Gastroesophageal sphincter (tissue), 4 donors: ENCODE results near the gene ROBO3. TPM values are rescaled to one million over a fixed set of nuclear protein-coding genes. Genes with fewer than 3 reads are reported as not detected.
A peak's percentile ranks its signal among the peaks of the same experiment; 100 is the strongest.

Source experiments
- ATAC-seq: fragments of 150-250 bp; one replicate; pipeline ENCODE4 v1.9.1; 2016; ENCODE audit warnings: mild to moderate bottlenecking, moderate library complexity
- H3K27ac ChIP-seq, 4 donors: fragments of 200-600 bp; sonication (generic) in 3 of 4; 1 replicate in 3 of 4; 2 replicates in 1 of 4; pipeline ENCODE4 v1.5.1; 2016 to 2019
- H3K27me3 ChIP-seq: fragments of 200-600 bp; sonication (generic); one replicate; pipeline ENCODE4 v1.5.1; 2019
- H3K36me3 ChIP-seq, 2 donors: fragments of 200-600 bp; sonication (generic); one replicate each; pipeline ENCODE4 v1.5.1; 2019; ENCODE audit warnings: control low read depth in 1 of 2
- H3K4me1 ChIP-seq, 3 donors: fragments of 200-600 bp; sonication (generic); 1 replicate in 2 of 3; 2 replicates in 1 of 3; pipeline ENCODE4 v1.5.1; 2016 to 2019; ENCODE audit warnings: control low read depth in 2 of 3
- H3K4me3 ChIP-seq, 2 donors: fragments of 200-600 bp; sonication (generic); one replicate each; pipeline ENCODE4 v1.5.1; 2019; ENCODE audit warnings: mild to moderate bottlenecking in 1 of 2, moderate library complexity in 1 of 2
- H3K9me3 ChIP-seq, 3 donors: fragments of 200-600 bp; sonication (generic); one replicate each; pipeline ENCODE4 v1.5.1; 2017 to 2019; ENCODE audit warnings: control low read depth in 2 of 3
- EP300 ChIP-seq: sonication (generic); formaldehyde crosslinking; IDR thresholded peaks from one replicate; pipeline ENCODE4 v1.6.1; 2017; ENCODE audit warnings: antibody characterized with exemption, mild to moderate bottlenecking
- POLR2A ChIP-seq, 2 donors: fragments of 450-650 bp; IDR thresholded peaks; one replicate each; pipeline ENCODE4 v1.6.1; 2017; ENCODE audit warnings: antibody characterized with exemption in 2 of 2, mild to moderate bottlenecking in 2 of 2, moderate library complexity in 1 of 2
- POLR2AphosphoS5 ChIP-seq: sonication (generic); formaldehyde crosslinking; IDR thresholded peaks from one replicate; pipeline ENCODE4 v1.6.1; 2017; ENCODE audit warnings: antibody characterized with exemption
- WGBS, 2 donors: methylation state at CpG; one replicate each; pipeline ENCODE4 v1.1.5; 2018; ENCODE audit warnings: low coverage in 1 of 2; 5-methylcytosine and 5-hydroxymethylcytosine counted together
- total RNA-seq, 4 donors: library from RNA; depleted of rRNA; stranded (reverse); fragments of >200 nt; gene quantifications; one replicate each; pipeline ENCODE4 v1.1.0, GENCODE V29; 2016
- TF ChIP-seq, protein P1 (sequence below), 4 experiments: fragments of 200-600 bp in 2 of 4; fragments of 450-650 bp in 2 of 4; sonication (generic) in 1 of 4; IDR thresholded peaks; one replicate each; pipeline ENCODE4 v1.5.1; 2017 to 2019; ENCODE audit warnings: antibody characterized with exemption in 4 of 4, mild to moderate bottlenecking in 2 of 4, moderate library complexity in 2 of 4

Gene ROBO3
- total RNA-seq, 4 donors from 2014 or later: 3.6 to 10.8 (median 9.2) TPM

- H3K4me1 ChIP-seq: peaks cover 0 to 54% (median 15%) of the 10 kb centered on the region in 3 donors
- TF ChIP-seq POLR2A (IDR thresholded peaks at IDR 0.05) (no peak), EP300 (no peak)
- peak; percentile 18 for ATAC-seq
- H3K27ac ChIP-seq: peak within 1 kb of the TSS; percentile 15 to 80 (median 72)
- H3K36me3 ChIP-seq: no peaks in the 10 kb centered on the region
- no peaks in the 10 kb centered on the region for H3K9me3 ChIP-seq
- peak within 1 kb of the TSS in 1 of 2 donors; percentile 42 for H3K4me3 ChIP-seq
- H3K27me3 ChIP-seq: peaks cover 8% of the 10 kb centered on the region
- 78 to 100% methylated on average over 1 to 4 of the region's 12 CpGs for WGBS, 2 donors
These were observed 32.5 kb downstream of the ROBO3 start, which contains the start of gene ROBO4 for GRCh38 chr11:124897674-124898262. TSS of gene ROBO4 (minus strand) at chr11:124897865. CDS start at chr11:124897795, 70 bp downstream.

DNA sequence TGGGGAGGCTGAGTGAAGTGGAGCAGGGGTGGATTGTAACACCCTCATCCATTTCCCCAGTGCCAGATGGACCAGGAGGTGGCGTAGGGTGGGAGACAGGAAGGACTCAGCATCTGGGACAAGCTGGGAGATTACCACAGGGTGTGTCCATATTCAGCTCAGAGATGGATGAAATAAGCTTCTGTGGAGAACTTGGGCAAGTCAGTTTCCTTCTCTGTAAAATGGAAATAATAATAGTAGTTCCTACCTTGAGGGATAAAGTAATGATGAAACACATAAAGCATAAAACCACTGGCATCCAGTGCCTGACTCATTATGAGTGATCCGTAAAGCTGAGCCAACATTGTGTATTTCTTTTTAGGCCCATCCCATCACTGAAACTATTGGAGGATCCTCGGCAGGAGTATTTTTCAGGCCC, 33.0 kb downstream of the ROBO3 start:
- H3K27me3 ChIP-seq: peaks cover 8% of the 10 kb centered on the region
- H3K4me1 ChIP-seq: peaks cover 0 to 49% (median 15%) of the 10 kb centered on the region in 3 donors
- ATAC-seq: peak; percentile 38
- TF ChIP-seq EP300: no peak
- no peak for TF ChIP-seq POLR2A (IDR thresholded peaks at IDR 0.05)
- TF ChIP-seq POLR2AphosphoS5: no peak
- TF ChIP-seq, protein P1, sequence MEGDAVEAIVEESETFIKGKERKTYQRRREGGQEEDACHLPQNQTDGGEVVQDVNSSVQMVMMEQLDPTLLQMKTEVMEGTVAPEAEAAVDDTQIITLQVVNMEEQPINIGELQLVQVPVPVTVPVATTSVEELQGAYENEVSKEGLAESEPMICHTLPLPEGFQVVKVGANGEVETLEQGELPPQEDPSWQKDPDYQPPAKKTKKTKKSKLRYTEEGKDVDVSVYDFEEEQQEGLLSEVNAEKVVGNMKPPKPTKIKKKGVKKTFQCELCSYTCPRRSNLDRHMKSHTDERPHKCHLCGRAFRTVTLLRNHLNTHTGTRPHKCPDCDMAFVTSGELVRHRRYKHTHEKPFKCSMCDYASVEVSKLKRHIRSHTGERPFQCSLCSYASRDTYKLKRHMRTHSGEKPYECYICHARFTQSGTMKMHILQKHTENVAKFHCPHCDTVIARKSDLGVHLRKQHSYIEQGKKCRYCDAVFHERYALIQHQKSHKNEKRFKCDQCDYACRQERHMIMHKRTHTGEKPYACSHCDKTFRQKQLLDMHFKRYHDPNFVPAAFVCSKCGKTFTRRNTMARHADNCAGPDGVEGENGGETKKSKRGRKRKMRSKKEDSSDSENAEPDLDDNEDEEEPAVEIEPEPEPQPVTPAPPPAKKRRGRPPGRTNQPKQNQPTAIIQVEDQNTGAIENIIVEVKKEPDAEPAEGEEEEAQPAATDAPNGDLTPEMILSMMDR (IDR thresholded peaks at IDR 0.05): peak in 1 of 4 experiments; percentile 16
- no peaks in the 10 kb centered on the region for H3K9me3 ChIP-seq
- WGBS, 2 donors: 27 to 42% methylated on average over 2 to 3 of the region's 3 CpGs
- H3K4me3 ChIP-seq: no peak overlapping the region
- no peaks in the 10 kb centered on the region for H3K36me3 ChIP-seq
- peak overlapping the region; percentile 15 to 80 (median 72) for H3K27ac ChIP-seq

- H3K4me3 ChIP-seq: no peak overlapping the region
- peaks cover 8% of the 10 kb centered on the region for H3K27me3 ChIP-seq
- H3K36me3 ChIP-seq: no peaks in the 10 kb centered on the region
- TF ChIP-seq, protein P1 (IDR thresholded peaks at IDR 0.05): no peak
- TF ChIP-seq POLR2A (IDR thresholded peaks at IDR 0.05): no peak
- TF ChIP-seq EP300: no peak
- peak; percentile 16 for TF ChIP-seq POLR2AphosphoS5
- no peaks in the 10 kb centered on the region for H3K9me3 ChIP-seq
- peak; percentile 24 for ATAC-seq
- peak overlapping the region in 3 of 4 donors; percentile 66 to 80 (median 79) for H3K27ac ChIP-seq
- WGBS, 2 donors: no CpG with 5 or more reads among the region's 5 CpGs
- peaks cover 0 to 46% (median 15%) of the 10 kb centered on the region in 3 donors for H3K4me1 ChIP-seq
These were observed 33.5 kb downstream of the ROBO3 start for GRCh38 chr11:124898711-124899110.

GRCh38 chr11:124899383-124900145, 34.3 kb downstream of the ROBO3 start:
- TF ChIP-seq POLR2AphosphoS5: no peak
- TF ChIP-seq, protein P1 (IDR thresholded peaks at IDR 0.05): no peak
- TF ChIP-seq POLR2A (IDR thresholded peaks at IDR 0.05): no peak
- TF ChIP-seq EP300: no peak
- peaks cover 8% of the 10 kb centered on the region for H3K27me3 ChIP-seq
- no peak overlapping the region for H3K4me3 ChIP-seq
- H3K4me1 ChIP-seq: peaks cover 0 to 39% (median 15%) of the 10 kb centered on the region in 3 donors
- no peak for ATAC-seq
- no peaks in the 10 kb centered on the region for H3K9me3 ChIP-seq
- H3K27ac ChIP-seq: peak overlapping the region; percentile 19 to 80 (median 72)
- no peaks in the 10 kb centered on the region for H3K36me3 ChIP-seq
- 32 to 45% methylated on average over 5 to 6 of the region's 6 CpGs for WGBS, 2 donors

DNA sequence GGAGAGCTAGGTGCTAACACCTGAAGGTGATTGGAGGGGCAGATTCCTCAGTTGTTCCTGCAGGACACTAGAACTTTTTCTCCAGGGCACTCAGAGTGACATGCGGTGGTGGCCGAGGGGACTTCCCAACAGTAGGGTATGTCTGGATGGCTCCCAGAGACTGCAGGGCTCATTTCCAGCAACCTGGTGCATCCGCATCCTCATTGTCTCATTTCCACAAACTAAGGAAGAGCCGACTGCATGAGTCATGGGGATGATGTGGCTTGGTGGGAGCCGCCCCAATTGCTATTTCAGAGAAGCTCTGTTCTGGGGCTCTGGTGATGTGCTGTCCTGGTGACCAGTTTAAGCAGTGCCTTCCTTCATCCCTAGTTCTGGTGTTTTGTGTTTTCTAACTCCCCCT, 35.2 kb downstream of the ROBO3 start:
- Histone ChIP-seq H3K36me3 (no peaks in the 10 kb centered on the region), H3K4me3 (no peak overlapping the region), H3K9me3 (no peaks in the 10 kb centered on the region), H3K27ac (peak overlapping the region in 3 of 4 donors; percentile 66 to 80 (median 79)), H3K4me1 (peaks cover 0 to 34% (median 15%) of the 10 kb centered on the region in 3 donors), H3K27me3 (peaks cover 8% of the 10 kb centered on the region)
- TF ChIP-seq, protein P1 (IDR thresholded peaks at IDR 0.05): no peak
- TF ChIP-seq POLR2AphosphoS5 (peak; percentile 31), EP300 (no peak), POLR2A (IDR thresholded peaks at IDR 0.05) (no peak)
- 50 to 58% methylated on average over 3 of the region's 5 CpGs for WGBS, 2 donors
- peak; percentile 69 for ATAC-seq
